ENCODE results near the gene RCOR1.
"Not testable (repeated sequence)": the region's sequence is repeated elsewhere in the genome, so short reads cannot be mapped to it uniquely, and the experiment has no call there.

RCOR1 gene

DNA sequence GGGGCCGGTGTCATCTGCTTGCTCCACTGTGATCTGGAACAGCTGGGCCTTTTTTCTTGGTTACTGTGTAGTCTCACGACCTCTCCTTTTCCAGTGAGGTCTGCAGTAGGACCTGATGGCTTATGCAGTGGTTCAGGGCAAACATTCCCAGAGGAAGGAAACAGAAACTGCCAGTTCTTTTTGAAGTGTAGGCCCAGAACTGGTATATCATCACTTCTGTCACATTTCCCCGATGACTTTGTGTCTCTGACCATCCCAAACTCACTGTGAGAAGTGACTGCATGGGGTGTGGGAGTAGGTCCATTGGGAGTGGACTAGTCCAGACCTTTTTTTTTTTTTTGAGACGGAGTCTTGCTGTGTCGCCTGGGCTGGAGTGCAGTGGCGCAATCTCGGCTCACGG lies 38.4 kb downstream of the RCOR1 start:
- DNase-seq: no peak

DNA sequence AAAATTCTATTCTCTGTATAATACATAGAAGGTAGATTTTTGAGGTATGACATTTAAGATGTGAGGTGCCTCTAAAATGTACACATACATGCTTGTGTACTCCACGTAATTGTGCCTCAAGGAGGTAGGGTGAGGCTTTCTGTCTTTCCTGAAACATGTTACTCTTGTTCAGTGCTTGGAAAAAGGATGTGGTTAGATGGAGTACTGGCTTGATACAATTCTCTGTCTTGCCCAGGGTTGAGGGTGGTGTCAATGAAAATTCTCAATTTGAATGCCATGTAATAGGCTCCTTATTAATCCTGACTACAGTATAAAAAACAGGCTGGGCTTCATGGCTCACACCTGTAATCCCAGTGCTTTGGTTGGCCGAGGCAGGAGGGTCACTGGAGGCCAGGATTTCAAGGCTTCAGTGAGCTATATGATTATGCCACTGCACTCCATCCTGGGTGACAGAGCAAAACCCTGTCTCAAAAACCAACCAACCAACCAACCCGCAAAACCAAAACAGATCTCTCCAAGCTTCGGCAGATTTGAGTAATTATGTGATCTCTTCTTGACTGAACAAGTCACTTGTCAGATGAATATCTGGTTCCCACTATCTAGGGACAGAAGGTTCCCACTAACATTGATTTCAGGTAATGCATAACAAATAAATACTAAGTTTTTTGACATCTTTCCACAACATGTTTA lies 41.6 kb downstream of the RCOR1 start:
- DNase-seq: no peak

DNA sequence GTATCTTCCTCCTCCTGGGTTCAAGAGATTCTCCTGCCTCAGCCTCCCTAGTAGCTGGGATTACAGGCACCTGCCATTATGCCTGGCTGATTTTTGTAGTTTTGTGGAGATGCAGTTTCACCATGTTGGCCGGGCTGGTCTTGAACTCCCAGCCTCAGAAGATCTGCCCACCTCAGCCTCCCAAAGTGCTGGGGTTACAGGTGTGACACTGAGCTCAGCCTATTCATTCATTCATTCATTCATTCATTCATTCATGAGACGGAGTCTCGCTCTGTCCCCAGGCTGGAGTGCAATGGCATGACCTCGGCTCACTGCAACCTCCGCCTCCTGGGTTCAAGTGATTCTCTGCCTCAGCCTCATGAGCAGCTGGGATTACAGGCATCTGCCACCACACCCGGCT lies 47.2 kb downstream of the RCOR1 start:
- not testable (repeated sequence) for DNase-seq

DNA sequence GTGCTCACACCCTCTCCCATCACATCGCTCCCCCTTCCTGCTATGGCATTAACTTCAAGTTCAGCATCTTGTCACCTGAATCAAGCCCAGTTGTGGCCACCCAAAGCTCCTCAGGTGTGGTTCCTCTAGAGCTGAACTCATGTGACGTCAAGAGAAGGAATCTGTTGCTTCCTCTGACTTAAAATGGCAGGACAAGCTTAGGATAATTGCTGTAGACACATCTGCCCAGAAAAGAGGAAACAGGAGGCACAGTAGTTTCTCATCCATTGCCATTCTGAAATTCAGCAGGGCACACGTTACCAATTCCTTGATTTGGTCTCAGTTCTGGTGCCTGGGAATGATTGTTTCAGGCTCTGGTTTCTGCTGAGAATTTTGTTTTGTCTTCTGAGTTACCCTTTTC lies 52.1 kb downstream of the RCOR1 start:
- DNase-seq: no peak

DNA sequence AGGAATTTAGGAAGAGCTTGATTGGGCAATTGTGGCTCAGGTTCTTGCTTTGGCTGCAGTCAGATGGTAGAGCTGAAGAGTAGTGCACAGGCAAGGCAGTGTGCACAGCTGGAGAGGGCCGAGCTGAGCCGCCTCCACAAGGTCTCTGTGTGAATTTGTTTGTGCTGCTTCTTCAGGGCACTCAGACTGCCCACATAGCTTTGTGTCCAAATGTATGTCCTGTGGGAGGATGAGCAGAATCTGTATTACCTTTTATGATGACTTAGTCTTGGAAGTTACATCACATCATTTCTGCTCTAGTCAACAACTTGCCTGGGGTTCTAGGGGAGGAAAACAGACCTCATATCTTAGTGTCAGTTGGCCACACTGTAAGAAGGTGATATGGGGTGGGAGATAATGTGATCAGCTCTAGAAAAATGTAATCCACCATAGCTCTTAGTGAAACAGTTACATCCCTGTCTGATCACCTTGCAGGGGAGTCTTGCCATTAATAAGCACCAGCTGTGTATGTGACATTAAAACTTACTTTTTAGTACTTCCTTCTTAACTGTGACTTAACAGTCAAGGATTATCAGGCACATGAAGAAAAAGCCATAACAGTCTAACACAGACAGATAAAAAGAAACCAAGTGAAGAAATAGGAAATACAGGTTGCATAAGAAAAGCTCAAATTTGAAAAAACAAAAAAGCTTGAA lies 53.4 kb downstream of the RCOR1 start:
- DNase-seq: no peak

DNA sequence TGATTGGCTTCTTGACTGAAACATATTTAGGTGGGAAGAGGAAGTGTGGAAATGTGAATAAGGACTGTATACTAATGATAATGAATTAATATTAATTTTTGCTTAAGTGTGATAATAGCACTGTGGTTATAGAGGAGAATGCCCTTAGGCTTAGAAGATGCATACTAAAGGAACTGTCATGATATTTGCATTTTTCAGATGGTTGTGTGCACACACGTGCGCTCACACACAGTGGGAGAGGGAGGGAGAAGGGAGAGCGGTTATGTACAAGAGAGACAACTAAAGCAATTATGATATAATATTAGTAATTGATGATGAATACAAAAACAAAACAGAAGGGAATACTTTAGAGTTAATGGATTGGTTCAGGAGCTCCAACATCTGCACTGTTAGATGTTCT lies 54.2 kb downstream of the RCOR1 start:
- DNase-seq: no peak

DNA sequence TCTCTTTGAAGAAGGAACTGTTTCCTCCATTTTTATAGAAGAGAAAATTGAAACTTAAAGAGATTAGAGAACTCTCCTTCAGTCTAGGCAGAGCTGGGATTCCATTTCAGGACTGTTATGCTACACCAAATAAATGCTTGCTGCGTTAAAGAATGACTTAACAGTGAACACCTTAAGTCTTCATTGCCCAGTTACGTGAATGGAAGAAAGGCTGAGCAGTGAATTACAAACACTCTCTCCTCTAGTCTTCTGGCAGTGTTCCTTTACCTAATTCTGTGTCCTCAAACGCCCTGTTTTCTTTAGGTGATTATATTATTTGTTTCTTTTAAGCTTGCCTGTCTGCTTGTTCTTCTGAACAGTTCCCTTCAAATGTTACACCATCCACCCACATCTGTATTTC lies 59.7 kb downstream of the RCOR1 start:
- no peak for DNase-seq

DNA sequence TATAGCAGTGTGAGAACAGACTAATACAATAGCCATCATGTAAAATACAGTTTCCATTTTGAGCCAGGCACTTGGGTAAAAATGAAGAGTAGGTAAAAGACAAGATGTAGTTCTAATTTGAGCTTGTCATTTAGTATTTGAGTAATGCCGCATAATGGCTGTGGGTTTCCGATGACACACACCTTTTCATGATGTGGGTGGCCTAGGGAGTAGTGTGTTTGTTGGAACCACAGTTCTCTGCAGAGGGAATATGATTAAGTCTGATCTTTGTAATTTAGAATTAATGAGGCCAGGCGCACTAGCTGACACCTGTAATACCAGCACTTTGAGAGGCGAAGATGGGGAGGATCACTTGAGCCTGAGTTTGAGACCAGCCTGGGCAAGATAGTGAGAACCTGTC lies 61.8 kb downstream of the RCOR1 start:
- DNase-seq: no peak

DNA sequence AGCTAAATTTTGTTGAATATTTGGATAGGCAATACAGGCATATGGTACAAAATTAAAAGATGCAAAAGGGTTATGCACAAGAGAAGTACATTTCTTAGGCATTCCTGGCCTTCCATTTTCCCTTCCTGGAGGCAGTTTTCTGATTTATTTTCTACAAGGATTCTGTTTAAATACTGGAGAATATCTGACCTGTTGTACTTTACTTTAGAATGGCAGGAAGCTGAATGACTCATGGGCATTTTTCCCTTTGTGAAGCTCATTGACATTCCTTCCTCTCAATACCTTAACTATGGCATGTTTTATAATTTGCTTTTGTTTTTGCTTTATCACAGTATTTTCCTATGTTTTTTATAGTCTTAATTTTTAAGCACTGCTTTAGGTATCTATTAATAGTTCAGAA lies 62.7 kb downstream of the RCOR1 start:
- DNase-seq: no peak

DNA sequence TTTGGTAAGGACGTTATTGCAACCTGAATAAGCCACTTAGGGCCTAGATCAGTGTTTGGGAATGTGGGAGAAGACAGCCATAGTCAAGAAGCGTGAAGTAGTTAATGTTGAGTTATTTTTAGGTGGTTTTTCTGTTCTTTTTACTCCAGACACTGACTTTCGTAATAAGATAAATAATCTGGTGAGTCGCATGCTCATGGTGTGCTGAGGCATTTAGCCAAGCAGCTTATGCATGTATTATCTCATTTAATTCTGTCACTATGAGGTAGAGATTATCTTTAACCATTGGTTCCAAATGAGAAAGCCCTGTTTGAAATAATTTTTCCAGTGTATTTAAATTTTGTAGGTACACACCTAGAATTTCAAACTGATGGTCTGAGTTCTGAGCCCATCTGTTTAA lies 67.3 kb downstream of the RCOR1 start:
- no peak for DNase-seq

DNA sequence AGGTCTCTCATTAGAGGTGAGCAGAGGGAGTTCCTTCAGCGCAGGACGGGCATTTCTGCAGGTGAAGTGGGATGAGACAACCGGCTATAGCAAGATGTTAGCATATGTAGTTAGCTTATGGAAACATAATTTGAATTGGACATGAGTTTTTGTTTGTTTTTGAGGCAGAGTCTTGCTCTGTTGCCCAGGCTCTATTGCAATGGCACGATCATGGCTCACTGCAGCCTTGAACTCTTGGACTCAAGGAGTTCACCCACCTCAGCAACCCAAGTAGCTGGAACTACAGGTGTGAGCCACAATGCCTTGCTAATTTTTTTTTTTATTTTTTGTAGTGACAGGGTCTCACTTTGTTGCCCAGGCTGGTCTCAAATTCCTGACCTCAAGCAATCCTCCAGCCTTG lies 69.2 kb downstream of the RCOR1 start:
- DNase-seq: no peak

DNA sequence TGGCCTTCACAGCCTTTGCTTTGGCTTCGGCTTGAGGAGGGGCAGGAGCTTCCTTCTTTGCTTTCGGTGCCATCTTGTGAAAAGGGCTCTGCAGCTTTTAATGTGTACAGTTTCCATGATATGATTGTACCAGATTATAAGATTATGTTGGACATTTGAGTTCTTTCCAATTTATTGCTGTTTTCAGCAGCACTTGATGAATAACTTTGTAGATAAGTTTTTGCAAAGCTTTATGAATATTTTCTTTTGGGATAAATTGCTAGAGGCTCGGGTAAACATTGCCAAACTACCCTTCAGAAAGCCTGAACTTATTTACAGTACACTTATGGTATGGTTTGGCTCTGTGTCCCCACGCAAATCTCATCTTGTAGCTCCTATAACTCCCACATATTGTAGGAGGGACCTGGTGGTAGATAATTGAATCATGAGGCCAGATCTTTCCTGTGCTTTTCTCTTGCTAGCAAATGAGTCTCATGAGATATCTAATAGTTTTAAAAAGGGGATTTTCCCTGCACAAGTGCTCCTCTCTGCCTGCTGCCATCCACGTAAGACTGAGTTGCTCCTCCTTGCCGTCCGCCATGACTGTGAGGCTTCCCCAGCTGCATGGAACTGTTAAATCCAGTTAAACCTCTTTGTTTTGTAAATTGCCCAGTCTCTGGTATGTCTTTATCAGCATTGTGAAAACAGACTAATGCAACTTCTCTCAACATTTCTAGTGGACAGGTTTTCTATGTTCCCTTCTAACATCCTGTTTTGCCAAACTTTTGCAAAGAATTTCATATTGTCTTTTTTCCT lies 70.4 kb downstream of the RCOR1 start:
- no peak for DNase-seq

DNA sequence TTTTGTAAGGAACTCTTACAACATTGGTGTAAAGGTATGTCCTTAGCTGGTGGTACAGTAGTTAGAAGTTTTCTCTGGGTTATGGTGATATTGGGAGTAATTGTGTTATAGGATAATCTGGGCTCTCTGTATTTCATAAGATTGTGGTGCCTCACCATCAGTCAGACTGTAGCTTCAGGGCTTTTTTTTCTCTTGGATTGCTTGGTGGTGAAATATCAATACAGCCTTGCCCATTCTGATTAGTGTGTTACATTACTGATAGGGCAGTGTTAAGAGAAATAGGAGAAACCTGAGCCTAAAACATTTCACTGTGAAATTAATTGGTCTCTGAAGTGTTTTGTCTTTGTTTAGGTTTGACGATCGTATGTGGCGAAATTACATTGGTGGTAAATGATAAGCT lies 71.0 kb downstream of the RCOR1 start:
- DNase-seq: no peak

DNA sequence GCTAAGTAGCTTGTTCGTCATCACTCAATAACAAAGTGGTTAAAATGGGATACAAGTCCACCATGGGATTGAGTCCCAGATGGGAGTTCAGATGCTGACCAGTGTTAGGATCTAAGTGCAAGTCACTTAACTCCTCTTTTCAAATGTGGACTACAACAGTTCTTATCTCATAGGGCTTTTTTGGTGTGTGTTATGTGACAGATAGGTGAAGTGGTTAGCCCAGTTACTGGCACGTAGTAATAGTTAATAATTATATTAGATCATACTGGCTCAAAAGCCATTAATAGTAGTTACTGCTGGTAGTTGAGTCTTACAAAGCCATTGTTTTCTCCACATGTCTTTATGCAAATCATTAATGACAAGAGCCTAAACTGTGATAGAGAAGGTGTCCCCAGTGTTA lies 73.2 kb downstream of the RCOR1 start:
- no peak for DNase-seq

DNA sequence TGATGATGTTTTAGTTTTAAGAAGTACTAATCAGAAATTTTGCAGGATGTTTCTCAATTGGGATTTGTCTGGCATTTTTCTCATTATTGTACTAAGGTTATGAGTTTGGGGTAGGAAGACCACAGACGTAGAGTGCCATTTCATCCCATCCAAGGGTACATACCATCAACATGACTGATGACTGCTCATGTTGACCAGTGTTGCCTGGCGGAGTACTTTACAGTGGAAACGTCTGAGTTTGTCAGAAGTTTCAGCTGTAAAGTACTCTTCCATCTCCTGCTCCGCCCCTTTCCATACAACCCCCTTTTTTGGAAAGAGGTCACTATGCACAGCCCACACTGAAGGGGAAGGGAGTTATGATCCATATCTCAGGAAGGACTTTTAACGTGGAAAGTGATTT lies 74.2 kb downstream of the RCOR1 start:
- DNase-seq: no peak

DNA sequence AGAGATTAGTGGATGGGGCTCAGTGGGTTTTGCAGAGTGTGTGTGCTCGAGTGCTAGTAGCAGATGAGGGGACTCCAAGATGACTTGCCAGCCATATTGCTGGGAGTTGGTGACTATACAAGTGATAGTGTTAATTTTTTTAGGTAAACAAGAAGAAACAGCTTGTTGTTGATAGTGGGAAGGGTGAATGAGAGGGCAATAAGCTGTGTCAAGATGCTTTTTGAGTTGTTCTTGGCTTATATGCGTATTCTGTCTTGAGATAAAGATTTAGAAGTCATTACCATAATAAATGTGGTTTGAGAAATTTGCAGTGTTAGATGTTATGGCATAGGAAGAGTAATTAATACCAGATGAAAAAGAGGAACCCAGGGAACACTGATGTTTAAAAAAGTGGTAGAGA lies 75.3 kb downstream of the RCOR1 start:
- DNase-seq: no peak

DNA sequence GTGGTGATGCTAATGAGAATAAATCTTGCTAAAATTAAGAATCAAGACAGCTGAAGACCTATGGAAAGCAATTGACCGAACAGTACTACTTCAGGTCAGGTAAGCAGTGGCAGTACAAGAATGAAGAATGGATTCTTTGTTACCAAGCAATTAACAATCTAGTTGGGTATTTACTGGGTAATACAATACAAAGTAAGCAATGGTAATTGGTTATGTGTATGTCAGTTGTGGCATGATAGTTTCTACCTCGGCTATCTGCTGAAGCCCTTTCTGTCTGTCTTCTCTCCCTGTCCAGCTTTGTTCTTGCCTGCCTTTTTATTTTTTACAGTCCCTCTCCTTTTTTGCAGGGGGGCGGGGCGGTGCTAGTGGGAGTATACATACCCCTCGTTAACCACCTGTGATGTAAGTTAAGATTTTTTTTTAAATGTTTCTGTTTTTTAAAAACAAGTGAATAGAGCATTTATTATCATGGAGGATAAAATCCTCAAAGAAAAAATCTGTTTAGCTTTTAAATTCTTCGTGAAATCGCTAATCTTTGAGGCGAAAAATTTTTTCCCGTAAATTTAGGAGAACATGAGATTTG lies 75.9 kb downstream of the RCOR1 start:
- no peak for DNase-seq

DNA sequence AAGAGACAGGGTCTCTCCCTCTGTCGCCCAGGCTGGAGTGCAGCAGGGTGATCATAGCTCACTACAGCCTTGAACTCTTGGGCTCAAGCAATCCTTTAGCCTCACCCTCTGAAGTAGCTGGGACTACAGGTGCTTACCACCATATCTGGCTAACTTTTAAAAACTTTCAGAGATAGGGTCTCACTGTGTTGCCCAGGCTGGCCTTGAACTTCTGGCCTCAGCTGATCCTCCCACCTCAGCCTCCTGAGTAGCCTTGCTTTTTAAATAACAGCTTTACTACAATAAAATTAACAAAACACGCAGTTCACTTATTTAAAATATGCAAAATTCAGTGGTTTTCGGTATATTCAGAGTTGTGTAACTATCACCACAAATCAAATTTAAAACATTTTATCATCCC lies 79.0 kb downstream of the RCOR1 start:
- DNase-seq: no peak

DNA sequence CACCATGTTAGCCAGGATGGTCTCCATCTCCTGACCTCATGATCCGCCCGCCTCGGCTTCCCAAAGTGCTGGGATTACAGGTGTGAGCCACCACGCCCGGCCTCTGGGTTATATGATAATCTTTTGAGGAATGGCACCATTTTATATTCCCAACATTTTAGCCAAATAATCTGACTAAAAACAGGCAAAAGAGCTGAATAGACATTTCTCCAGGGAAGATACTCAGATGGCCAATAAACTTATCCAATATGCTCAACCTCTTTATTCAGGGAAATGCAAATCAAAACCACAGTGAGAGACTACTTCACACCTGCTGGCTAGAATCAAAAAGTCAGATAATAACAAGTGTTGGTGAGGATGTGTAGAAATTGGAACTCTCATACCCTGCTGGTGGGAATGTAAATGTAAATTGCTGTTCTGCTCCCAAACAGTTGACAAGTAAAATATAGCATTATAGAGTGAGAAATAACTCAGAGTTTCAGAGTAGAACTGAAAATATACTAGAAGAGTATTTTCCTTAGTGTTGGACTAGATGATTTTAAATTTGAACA lies 80.0 kb downstream of the RCOR1 start:
- no peak for DNase-seq

DNA sequence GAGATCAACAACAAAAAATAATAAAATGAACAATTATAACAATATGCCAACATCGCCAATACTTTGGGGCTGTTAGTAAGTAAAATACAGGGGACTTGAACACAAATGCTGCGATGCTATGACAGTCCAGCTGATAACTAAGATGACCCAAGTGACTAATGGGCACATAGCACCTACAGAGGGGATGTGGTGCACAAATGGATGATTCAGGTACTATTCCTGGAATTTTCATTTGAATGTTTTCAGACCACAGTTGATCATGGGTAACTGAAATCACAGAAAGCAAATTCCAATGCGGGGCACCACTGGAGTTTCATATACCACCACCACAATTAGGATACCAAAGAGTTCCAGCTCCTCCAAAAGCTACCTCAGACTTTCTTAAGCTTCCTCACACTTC lies 82.9 kb downstream of the RCOR1 start:
- no peak for DNase-seq

DNA sequence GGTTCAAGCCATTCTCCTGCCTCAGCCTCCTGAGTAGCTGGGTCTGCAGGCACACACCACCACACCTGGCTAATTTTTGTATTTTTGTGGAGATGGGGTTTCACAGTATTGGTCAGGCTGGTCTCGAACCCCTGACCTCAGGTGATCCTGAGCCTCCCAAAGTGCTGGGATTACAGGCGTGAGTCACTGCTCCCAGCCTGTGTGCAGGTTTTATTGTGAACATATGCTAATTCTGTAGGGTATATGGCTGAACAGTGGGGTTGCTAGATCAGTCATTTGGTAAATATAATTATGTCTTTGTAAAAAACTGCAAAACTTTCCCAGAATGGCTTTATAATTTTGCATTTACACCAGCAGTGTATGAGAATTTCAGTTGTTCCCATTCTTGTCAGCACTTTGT lies 85.9 kb downstream of the RCOR1 start:
- no peak for DNase-seq

DNA sequence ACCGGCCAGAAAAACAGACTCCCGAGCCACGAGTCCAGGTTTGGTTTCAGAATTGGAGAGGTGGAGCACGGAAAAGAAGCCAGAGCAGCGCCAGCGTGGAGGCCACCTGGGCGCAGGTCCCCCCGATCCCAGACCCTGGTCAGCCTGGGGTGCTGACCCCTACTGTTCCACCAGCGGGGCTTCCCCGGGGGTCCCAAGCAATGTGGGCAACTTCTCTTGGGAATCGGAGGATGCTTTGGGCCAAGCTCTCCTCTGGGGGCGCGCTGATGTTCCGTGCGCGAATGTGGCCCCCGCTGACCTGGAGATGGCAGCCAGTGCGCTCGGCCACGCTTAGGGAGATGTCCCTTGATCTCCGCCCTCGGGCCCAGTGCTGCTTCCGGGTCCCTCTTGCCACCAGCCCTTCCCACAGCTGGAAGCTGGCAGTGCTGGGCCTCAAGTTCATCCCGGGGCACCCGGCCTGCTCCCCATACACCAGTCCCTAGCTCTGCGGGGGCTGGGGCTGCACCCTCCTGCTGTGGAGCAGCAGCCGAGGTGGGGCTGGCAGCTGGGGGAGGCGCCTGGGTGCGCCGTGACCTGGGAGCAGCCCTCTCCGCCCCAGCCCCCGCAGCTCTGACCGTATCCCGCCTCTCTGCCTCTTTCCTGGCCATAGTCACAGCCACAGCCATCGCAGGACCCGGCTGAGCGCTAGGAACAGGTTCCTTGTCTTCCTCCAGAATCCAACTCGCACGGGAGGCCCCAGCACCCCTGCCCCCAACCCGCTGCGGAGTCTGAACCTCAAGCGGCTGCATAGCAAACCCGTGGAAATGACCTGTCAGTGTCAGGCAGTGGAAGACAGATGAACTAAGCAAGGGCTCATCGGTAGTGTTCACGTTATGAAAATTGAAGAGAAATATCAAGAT lies 91.2 kb downstream of the RCOR1 start:
- DNase-seq: no peak

DNA sequence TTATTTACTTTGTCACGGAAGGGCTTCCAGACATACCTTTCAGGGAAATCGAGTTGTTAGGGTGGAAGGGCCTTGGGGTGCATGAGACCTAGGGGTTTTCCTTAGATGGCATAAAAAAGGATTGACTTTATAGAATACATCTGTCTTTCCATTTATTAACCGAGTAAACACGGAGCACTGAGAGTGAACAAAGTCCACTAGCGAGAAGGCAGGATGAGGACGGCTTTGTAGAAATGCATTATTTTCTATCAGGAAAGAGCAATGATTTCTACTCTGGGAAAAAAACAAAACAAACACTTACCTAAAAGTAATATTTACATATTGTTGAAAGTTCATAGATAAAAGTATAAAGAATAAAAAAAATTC lies 91.8 kb downstream of the RCOR1 start:
- no peak for DNase-seq
